ENCODE data around the gene RPS6KA3. TPM values are rescaled to one million over a fixed set of nuclear protein-coding genes. Genes with fewer than 3 reads are reported as not detected.

Gene RPS6KA3
- total RNA-seq, 1 experiment from 2014 or later, result 9.2 TPM

DNA sequence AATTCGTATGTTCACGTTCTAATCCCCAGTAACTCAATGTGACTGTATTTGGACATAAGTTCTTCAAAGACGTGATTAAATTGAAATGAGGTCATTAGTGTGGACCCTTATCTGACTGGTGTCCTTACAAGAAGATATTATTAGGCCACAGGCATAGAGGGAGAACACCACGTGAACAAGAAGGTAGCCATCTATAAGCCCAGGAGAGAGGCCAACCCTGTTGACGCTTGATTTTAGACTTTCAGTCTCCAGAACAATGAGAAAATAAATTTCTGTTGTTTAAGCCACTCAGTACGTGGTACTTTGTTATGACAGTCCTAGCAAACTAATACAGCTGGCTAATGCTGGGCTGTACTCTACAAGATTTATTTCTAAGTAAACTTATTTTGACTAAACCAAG lies 123.6 kb downstream of the RPS6KA3 start:
- H3K79me2 ChIP-seq (ENCODE audit: insufficient read depth, low read length), result peaks cover 18% of the 10 kb centered on the region
- Mint-ChIP-seq H3K36me3 (ENCODE audit: insufficient read depth in 1 of 3, low read depth in 3 of 3) (peaks cover 19 to 32% (median 23%) of the 10 kb centered on the region in 3 experiments), H3K9me3 (peaks cover 59 to 62% of the 10 kb centered on the region in 2 experiments), H3K27ac (no peak overlapping the region), H3K27me3 (ENCODE audit: low read depth) (no peaks in the 10 kb centered on the region; the same call in 1 of the 2 replicates), H3K4me3 (peak overlapping the region; percentile 50 to 56; a peak in 2 of 5 replicates), H3K4me1 (peaks cover 5 to 12% of the 10 kb centered on the region in 2 experiments)
- DNase-seq, result no peak
- H3K23ac ChIP-seq (ENCODE audit: insufficient read length, low read depth, low read length), result no peak overlapping the region
- H3K18ac ChIP-seq (ENCODE audit: insufficient read length, low read depth, low read length), result no peak overlapping the region
- no peak overlapping the region for H2AFZ ChIP-seq (ENCODE audit: low read length)
- H3K14ac ChIP-seq (ENCODE audit: insufficient read depth, low read length), result no peak overlapping the region
- no peaks in the 10 kb centered on the region for H3K4me1 ChIP-seq (ENCODE audit: insufficient read depth, low read length)
- no peaks in the 10 kb centered on the region for H3K79me1 ChIP-seq (ENCODE audit: insufficient read depth, low read depth, low read length, poor library complexity, severe bottlenecking)
- H2BK120ac ChIP-seq (ENCODE audit: low read depth, low read length, poor library complexity, severe bottlenecking), result no peak overlapping the region
- H2BK20ac ChIP-seq (ENCODE audit: low read depth, low read length, poor library complexity, severe bottlenecking), result no peak overlapping the region
- no peak overlapping the region for H2BK12ac ChIP-seq (ENCODE audit: insufficient read length, low read depth, low read length)
- H3K4me2 ChIP-seq (ENCODE audit: insufficient read depth, insufficient read length, low read length), result no peak overlapping the region
- H2BK15ac ChIP-seq (ENCODE audit: low read depth, low read length), result no peak overlapping the region
- H4K5ac ChIP-seq (ENCODE audit: insufficient read length, low read depth, low read length), result no peak overlapping the region
- no peak overlapping the region for H3K4ac ChIP-seq (ENCODE audit: low read depth, low read length)
- no peak overlapping the region for H4K8ac ChIP-seq (replicated peaks; ENCODE audit: insufficient read length, low read depth, low read length)
- H2AK5ac ChIP-seq (ENCODE audit: insufficient read length, low read length), result no peak overlapping the region
- H3K9me3 ChIP-seq (ENCODE audit: control insufficient read depth, low read depth, low read length), result peaks cover 12% of the 10 kb centered on the region
- WGBS (ENCODE audit: extremely low coverage, insufficient read length, low lambda C conversion rate), result no CpG with 5 or more reads among the region's 6 CpGs
- H3K23me2 ChIP-seq (ENCODE audit: insufficient read length, low read depth, low read length, poor library complexity, severe bottlenecking), result no peaks in the 10 kb centered on the region
- no peaks in the 10 kb centered on the region for H3K27me3 ChIP-seq (ENCODE audit: insufficient read depth, low read length)
- H4K20me1 ChIP-seq (ENCODE audit: control insufficient read depth, insufficient read depth, insufficient read length), result no peaks in the 10 kb centered on the region
- H4K91ac ChIP-seq (ENCODE audit: insufficient read length, low read depth, low read length), result no peak overlapping the region
- no peak overlapping the region for H3K56ac ChIP-seq (ENCODE audit: insufficient read length, low read depth, low read length)
- H3K9ac ChIP-seq (ENCODE audit: extremely low read depth, insufficient read length, low read length), result no peak overlapping the region
- no peak overlapping the region for H3T11ph ChIP-seq (ENCODE audit: low read length)
- H3K27ac ChIP-seq (ENCODE audit: insufficient read length, low read depth, low read length), result no peak overlapping the region
- no peak overlapping the region for H2BK5ac ChIP-seq (ENCODE audit: insufficient read length, low read length)
- TF ChIP-seq CTCF (conservative IDR thresholded peaks at IDR 0.05), result no peak
